OCI-LY1 (cell line): Measurements from ENCODE around the gene SLC44A3.
"Not testable (repeated sequence)": the region's sequence is repeated elsewhere in the genome, so short reads cannot be mapped to it uniquely, and the experiment has no call there.

Experiments used
- H2AFZ ChIP-seq: fragments of 200-600 bp; sonication (generic), shearing (Covaris generic); 2 replicates; pipeline ENCODE4 v1.6.0; 2014; ENCODE audit warnings: antibody characterized with exemption, mild to moderate bottlenecking, low read length
- H3F3A ChIP-seq: fragments of 200-600 bp; sonication (generic), shearing (Covaris generic); 2 replicates; pipeline ENCODE4 v1.6.0; 2014; ENCODE audit warnings: mild to moderate bottlenecking, antibody characterized with exemption, low read length, moderate library complexity; ENCODE audit not compliant: insufficient read depth
- H3K27ac ChIP-seq: fragments of 200-600 bp; sonication (generic); 2 replicates; pipeline ENCODE4 v1.5.1; 2014; ENCODE audit warnings: low read length, mixed run types, mild to moderate bottlenecking, low read depth; ENCODE audit not compliant: poor library complexity, severe bottlenecking
- H3K27me3 ChIP-seq: fragments of 200-600 bp; sonication (generic); 2 replicates; pipeline ENCODE4 v1.6.0; 2014; ENCODE audit warnings: antibody characterized with exemption, mild to moderate bottlenecking, low read length, moderate library complexity; ENCODE audit not compliant: insufficient read depth
- H3K36me3 ChIP-seq: fragments of 200-600 bp; sonication (generic); 2 replicates; pipeline ENCODE4 v1.6.1; 2014; ENCODE audit warnings: mild to moderate bottlenecking, antibody characterized with exemption, low read length, moderate library complexity, mixed read lengths; ENCODE audit not compliant: insufficient read depth
- H3K4me1 ChIP-seq: fragments of 200-600 bp; sonication (generic); 2 replicates; pipeline ENCODE4 v1.5.1; 2014; ENCODE audit warnings: mild to moderate bottlenecking, low read length, moderate library complexity; ENCODE audit not compliant: insufficient read depth, severe bottlenecking
- H3K4me2 ChIP-seq: fragments of 200-600 bp; sonication (generic), shearing (Covaris generic); 2 replicates; pipeline ENCODE4 v1.6.1; 2014; ENCODE audit warnings: low read length
- H3K4me3 ChIP-seq: fragments of 200-600 bp; sonication (generic); 2 replicates; pipeline ENCODE4 v1.5.1; 2014; ENCODE audit warnings: low read length, low read depth, mild to moderate bottlenecking, mixed read lengths; ENCODE audit not compliant: poor library complexity, severe bottlenecking
- H3K79me2 ChIP-seq: fragments of 200-600 bp; shearing (Covaris generic); 2 replicates; pipeline ENCODE4 v1.6.1; 2016; ENCODE audit warnings: mixed run types, low read length, mixed read lengths; ENCODE audit not compliant: insufficient read depth
- H3K9ac ChIP-seq: fragments of 200-600 bp; sonication (generic), shearing (Covaris generic); 2 replicates; pipeline ENCODE4 v1.6.1; 2014; ENCODE audit warnings: mild to moderate bottlenecking, low read length, mixed read lengths
- H3K9me2 ChIP-seq: fragments of 200-600 bp; sonication (generic), shearing (Covaris generic); 2 replicates; pipeline ENCODE4 v1.6.1; 2014; ENCODE audit warnings: low read depth, mild to moderate bottlenecking, low read length, mixed read lengths
- H3K9me3 ChIP-seq: fragments of 200-600 bp; shearing (Covaris generic); 2 replicates; pipeline ENCODE4 v1.6.1; 2014; ENCODE audit warnings: low read length, mixed read lengths
- H4K20me1 ChIP-seq: fragments of 200-600 bp; sonication (generic), shearing (Covaris generic); 2 replicates; pipeline ENCODE4 v1.6.0; 2016; ENCODE audit warnings: mild to moderate bottlenecking, low read length; ENCODE audit not compliant: insufficient read depth
- EZH2 ChIP-seq: fragments of 200-600 bp; sonication (generic), shearing (Covaris generic); IDR thresholded peaks from 2 replicates; pipeline ENCODE4 v1.8.0; 2017; ENCODE audit warnings: borderline replicate concordance, mixed run types, mild to moderate bottlenecking, antibody characterized with exemption, low read length, moderate library complexity, mixed read lengths
- TF ChIP-seq, protein P1 (sequence below): fragments of 200-600 bp; sonication (generic), shearing (Covaris generic); IDR thresholded peaks from 2 replicates; pipeline ENCODE4 v1.5.1; 2017; ENCODE audit warnings: mild to moderate bottlenecking, antibody characterized with exemption, low read length, moderate library complexity, mixed read lengths

SLC44A3 gene

DNA sequence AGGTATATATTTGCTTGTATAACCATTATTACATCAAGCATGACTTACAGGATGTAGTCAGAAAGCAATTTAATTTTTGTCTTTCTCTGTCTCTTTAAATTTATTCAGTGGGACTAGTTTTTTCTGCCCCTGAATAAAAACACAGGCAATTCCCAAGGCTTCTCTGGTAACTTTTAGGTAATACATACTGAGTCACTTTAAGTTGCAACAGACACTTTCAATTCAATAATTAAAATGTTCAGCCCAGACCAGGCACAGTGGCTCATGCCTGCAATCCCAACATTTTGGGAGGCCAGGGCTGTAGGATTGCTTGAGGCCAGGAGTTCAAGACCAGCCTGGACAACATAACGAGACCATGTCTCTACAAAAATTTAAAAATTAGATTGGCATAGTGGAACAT is 12.3 kb downstream of the SLC44A3 start:
- TF ChIP-seq EZH2 = no peak
- TF ChIP-seq, protein P1, sequence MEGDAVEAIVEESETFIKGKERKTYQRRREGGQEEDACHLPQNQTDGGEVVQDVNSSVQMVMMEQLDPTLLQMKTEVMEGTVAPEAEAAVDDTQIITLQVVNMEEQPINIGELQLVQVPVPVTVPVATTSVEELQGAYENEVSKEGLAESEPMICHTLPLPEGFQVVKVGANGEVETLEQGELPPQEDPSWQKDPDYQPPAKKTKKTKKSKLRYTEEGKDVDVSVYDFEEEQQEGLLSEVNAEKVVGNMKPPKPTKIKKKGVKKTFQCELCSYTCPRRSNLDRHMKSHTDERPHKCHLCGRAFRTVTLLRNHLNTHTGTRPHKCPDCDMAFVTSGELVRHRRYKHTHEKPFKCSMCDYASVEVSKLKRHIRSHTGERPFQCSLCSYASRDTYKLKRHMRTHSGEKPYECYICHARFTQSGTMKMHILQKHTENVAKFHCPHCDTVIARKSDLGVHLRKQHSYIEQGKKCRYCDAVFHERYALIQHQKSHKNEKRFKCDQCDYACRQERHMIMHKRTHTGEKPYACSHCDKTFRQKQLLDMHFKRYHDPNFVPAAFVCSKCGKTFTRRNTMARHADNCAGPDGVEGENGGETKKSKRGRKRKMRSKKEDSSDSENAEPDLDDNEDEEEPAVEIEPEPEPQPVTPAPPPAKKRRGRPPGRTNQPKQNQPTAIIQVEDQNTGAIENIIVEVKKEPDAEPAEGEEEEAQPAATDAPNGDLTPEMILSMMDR = no peak
- no peaks in the 10 kb centered on the region for H3K36me3 ChIP-seq
- H3K9me2 ChIP-seq = no peaks in the 10 kb centered on the region
- no peaks in the 10 kb centered on the region for H3K79me2 ChIP-seq
- no peaks in the 10 kb centered on the region for H3K4me1 ChIP-seq
- H4K20me1 ChIP-seq = no peaks in the 10 kb centered on the region
- no peak overlapping the region for H3K9ac ChIP-seq
- H3F3A ChIP-seq = no peaks in the 10 kb centered on the region
- H3K4me3 ChIP-seq = no peak overlapping the region
- H3K9me3 ChIP-seq = no peaks in the 10 kb centered on the region
- H2AFZ ChIP-seq = no peak overlapping the region
- no peaks in the 10 kb centered on the region for H3K27me3 ChIP-seq
- no peak overlapping the region for H3K4me2 ChIP-seq
- no peak overlapping the region for H3K27ac ChIP-seq

DNA sequence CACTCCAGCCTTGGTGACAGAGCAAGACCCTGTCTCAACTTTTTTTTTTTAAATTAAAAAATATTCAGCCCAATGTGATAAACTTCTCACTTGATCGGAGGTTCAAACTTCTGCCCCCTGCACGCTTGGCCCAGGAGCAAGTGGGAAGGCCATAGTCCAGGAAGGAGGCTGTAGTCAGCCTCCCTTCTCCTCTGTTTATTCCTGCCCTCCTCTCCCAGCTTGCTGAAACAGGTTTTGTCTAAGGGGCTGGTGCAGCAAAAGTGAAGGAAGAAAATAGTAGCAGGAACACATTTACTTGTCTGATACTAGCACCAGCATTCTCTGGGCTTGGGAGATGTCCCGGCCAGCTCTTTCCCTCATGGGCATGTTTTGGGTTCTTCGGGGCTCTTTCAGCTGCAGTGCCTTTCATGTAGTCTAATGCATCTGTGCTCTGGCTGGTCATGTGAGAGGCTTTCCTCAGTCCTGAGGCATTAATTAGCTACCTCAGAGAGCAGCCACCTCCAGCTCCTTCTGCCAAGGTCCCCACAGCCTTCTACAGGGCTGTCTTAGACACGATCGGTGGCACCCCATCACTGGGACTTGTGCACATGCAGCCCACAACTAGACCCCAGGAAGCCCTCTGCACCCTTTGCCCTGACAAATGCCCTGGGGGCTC is 12.9 kb downstream of the SLC44A3 start:
- Histone ChIP-seq H3K4me3 (no peak overlapping the region), H3F3A (no peaks in the 10 kb centered on the region), H3K79me2 (no peaks in the 10 kb centered on the region), H3K4me1 (no peaks in the 10 kb centered on the region), H3K4me2 (no peak overlapping the region), H2AFZ (no peak overlapping the region), H3K9me2 (no peaks in the 10 kb centered on the region), H4K20me1 (no peaks in the 10 kb centered on the region), H3K36me3 (no peaks in the 10 kb centered on the region), H3K27ac (no peak overlapping the region), H3K9me3 (no peaks in the 10 kb centered on the region), H3K9ac (no peak overlapping the region), H3K27me3 (no peaks in the 10 kb centered on the region)
- TF ChIP-seq, protein P1 = no peak
- TF ChIP-seq EZH2 = no peak

DNA sequence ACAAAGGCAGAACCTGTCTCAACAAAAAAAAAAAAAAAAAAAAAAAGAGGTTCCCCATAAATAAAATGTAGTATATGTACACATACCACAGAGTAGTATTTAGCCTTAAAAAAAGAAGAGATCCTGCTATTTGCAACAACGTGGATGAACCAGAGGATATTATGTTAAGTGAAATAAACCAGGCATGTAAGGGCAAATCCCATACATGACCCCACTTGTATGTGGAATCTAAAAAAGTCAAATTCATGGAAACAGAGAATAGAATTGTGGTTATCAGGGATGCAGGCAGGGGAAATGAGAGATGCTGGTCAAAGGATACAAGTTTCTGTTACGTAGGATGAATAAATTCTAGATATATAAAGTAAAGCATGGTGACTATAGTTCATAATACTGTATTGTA is 16.7 kb downstream of the SLC44A3 start:
- H2AFZ ChIP-seq = no peak overlapping the region
- no peaks in the 10 kb centered on the region for H3K79me2 ChIP-seq
- no peak for TF ChIP-seq EZH2
- TF ChIP-seq, protein P1 = no peak
- no peaks in the 10 kb centered on the region for H3K9me2 ChIP-seq
- no peak overlapping the region for H3K27ac ChIP-seq
- no peaks in the 10 kb centered on the region for H3K9me3 ChIP-seq
- no peaks in the 10 kb centered on the region for H4K20me1 ChIP-seq
- no peaks in the 10 kb centered on the region for H3K36me3 ChIP-seq
- H3K4me2 ChIP-seq = no peak overlapping the region
- H3K27me3 ChIP-seq = no peaks in the 10 kb centered on the region
- no peak overlapping the region for H3K9ac ChIP-seq
- no peak overlapping the region for H3K4me3 ChIP-seq
- no peaks in the 10 kb centered on the region for H3F3A ChIP-seq
- no peaks in the 10 kb centered on the region for H3K4me1 ChIP-seq

GRCh38 chr1:94840381-94840780 is 20.2 kb downstream of the SLC44A3 start:
- not testable (repeated sequence) for H3K4me2 ChIP-seq, H3K9me3 ChIP-seq, H3K4me3 ChIP-seq, H3K9ac ChIP-seq, H3K27ac ChIP-seq, H3K79me2 ChIP-seq, H2AFZ ChIP-seq, H4K20me1 ChIP-seq, H3K9me2 ChIP-seq, H3K36me3 ChIP-seq, H3F3A ChIP-seq, H3K27me3 ChIP-seq, H3K4me1 ChIP-seq
